Endothelial cell of umbilical vein (primary cell): ENCODE results near the gene GON4L. TPM values are rescaled to one million over a fixed set of nuclear protein-coding genes. Genes with fewer than 3 reads are reported as not detected.

Experiments used
- BruUV-seq: library from RNA; stranded (reverse); fragments of 400-500 nt; replicated peaks from 2 replicates; lab custom pipeline; 2021; lab: Mats Ljungman, UMichigan
- CTCF ChIA-PET: fragments of 300-600, 350-600 bp; sonication (Branson Sonifier 250); formaldehyde crosslinking; loops from one replicate; lab custom pipeline; 2021; ENCODE audit warnings: antibody characterized with exemption, inconsistent platforms; lab: Charles Lee
- POLR2A ChIA-PET: fragments of 300-600, 350-600 bp; sonication (Branson Sonifier 250); formaldehyde crosslinking; loops from one replicate; lab custom pipeline; 2021; ENCODE audit warnings: antibody characterized with exemption, inconsistent platforms; lab: Charles Lee
- DNase-seq: peaks from one replicate; pipeline ENCODE4 v3.0.0-alpha.2; 2011; ENCODE audit warnings: low read depth, low spot score
- FAIRE-seq: peaks from 2 replicates; lab custom pipeline; 2011; peaks lifted over from hg19 to GRCh38; lab: Jason Lieb, UNC
- H2AFZ ChIP-seq: 2 replicates; pipeline ENCODE4 v1.6.0; 2012; ENCODE audit warnings: low read depth, low read length, control low read depth, inconsistent platforms
- H3K27ac ChIP-seq: 2 replicates; pipeline ENCODE4 v1.5.1; 2011; ENCODE audit warnings: low read depth, mild to moderate bottlenecking, control low read depth, low read length, moderate library complexity; ENCODE audit not compliant: insufficient read depth
- H3K27me3 ChIP-seq, 2 experiments: 2 replicates each; pipeline versions ENCODE4 v1.6.0 to v1.6.1; 2011; ENCODE audit warnings: low read length in 2 of 2, mixed read lengths in 1 of 2; ENCODE audit not compliant: control insufficient read depth in 2 of 2, insufficient read depth in 2 of 2
- H3K36me3 ChIP-seq, 2 experiments: 2 replicates in 1 of 2; 3 replicates in 1 of 2; pipeline ENCODE4 v1.5.1; 2011; ENCODE audit warnings: low read length in 2 of 2, mild to moderate bottlenecking in 1 of 2, moderate library complexity in 1 of 2; ENCODE audit not compliant: control insufficient read depth in 2 of 2, insufficient read depth in 2 of 2; ENCODE audit errors: extremely low read depth in 1 of 2
- H3K4me1 ChIP-seq: 3 replicates; pipeline ENCODE4 v1.5.1; 2011; ENCODE audit warnings: mild to moderate bottlenecking, low read length; ENCODE audit not compliant: control insufficient read depth, insufficient read depth; ENCODE audit errors: extremely low read depth
- H3K4me2 ChIP-seq: 2 replicates; pipeline ENCODE4 v1.6.1; 2011; ENCODE audit warnings: low read length, control low read depth, mixed read lengths; ENCODE audit not compliant: insufficient read depth
- H3K4me3 ChIP-seq, 3 experiments: fragments of 200-600 bp in 1 of 3; sonication (generic), shearing (Covaris generic) in 1 of 3; replicated peaks in 1 of 3; 2 replicates each; pipeline ENCODE4 v1.5.1; 2011 to 2016; ENCODE audit warnings: control low read depth in 3 of 3, low read length in 3 of 3, mild to moderate bottlenecking in 2 of 3, inconsistent platforms in 1 of 3, low read depth in 1 of 3, moderate library complexity in 1 of 3; ENCODE audit not compliant: insufficient read depth in 1 of 3
- H3K79me2 ChIP-seq: 2 replicates; pipeline ENCODE4 v1.6.0; 2012; ENCODE audit warnings: low read length, inconsistent platforms; ENCODE audit not compliant: control insufficient read depth, insufficient read depth
- H3K9ac ChIP-seq: replicated peaks from 2 replicates; pipeline ENCODE3; 2011; ENCODE audit warnings: low read length, control low read depth; ENCODE audit not compliant: insufficient read depth; ENCODE audit errors: extremely low read depth
- H3K9me1 ChIP-seq: replicated peaks from 3 replicates; pipeline ENCODE4 v1.6.0; 2011; ENCODE audit warnings: mild to moderate bottlenecking, low read length; ENCODE audit not compliant: control insufficient read depth, insufficient read depth; ENCODE audit errors: extremely low read depth
- H3K9me3 ChIP-seq: replicated peaks from 2 replicates; pipeline ENCODE4 v1.5.1; 2012; ENCODE audit warnings: low read length, inconsistent platforms; ENCODE audit not compliant: control insufficient read depth, insufficient read depth
- H4K20me1 ChIP-seq: replicated peaks from 2 replicates; pipeline ENCODE3; 2011; ENCODE audit warnings: mild to moderate bottlenecking, low read length; ENCODE audit not compliant: control insufficient read depth, insufficient read depth; ENCODE audit errors: extremely low read depth
- CTCF ChIP-seq, 2 donors: IDR thresholded peaks; 1 replicate in 1 of 2; 2 replicates in 1 of 2; pipeline ENCODE4 v1.5.1; 2011; ENCODE audit warnings: low read length in 2 of 2, mild to moderate bottlenecking in 2 of 2, moderate library complexity in 2 of 2, control low read depth in 1 of 2, inconsistent platforms in 1 of 2, low read depth in 1 of 2; ENCODE audit not compliant: insufficient read depth in 1 of 2; ENCODE audit errors: extremely low read depth in 1 of 2
- EZH2 ChIP-seq: IDR thresholded peaks from 2 replicates; pipeline ENCODE4 v1.6.1; 2012; ENCODE audit warnings: borderline replicate concordance, low read depth, mild to moderate bottlenecking, moderate library complexity, low read length, inconsistent platforms; ENCODE audit not compliant: severe bottlenecking
- FOS ChIP-seq: IDR thresholded peaks from 2 replicates; pipeline ENCODE4 v1.6.1; 2011; ENCODE audit warnings: mild to moderate bottlenecking, low read length, moderate library complexity, borderline replicate concordance; ENCODE audit not compliant: insufficient read depth
- GATA2 ChIP-seq: IDR thresholded peaks from 2 replicates; pipeline ENCODE4 v1.7.0; 2011; ENCODE audit warnings: low read depth, mild to moderate bottlenecking, moderate library complexity, mixed read lengths, low read length; ENCODE audit not compliant: insufficient read length, insufficient read depth
- JUN ChIP-seq: IDR thresholded peaks from 2 replicates; pipeline ENCODE4 v1.6.1; 2011; ENCODE audit warnings: borderline replicate concordance, low read depth; ENCODE audit not compliant: insufficient read length, insufficient read depth
- MYC ChIP-seq: IDR thresholded peaks from one replicate; pipeline ENCODE4 v1.6.1; 2011; ENCODE audit warnings: mild to moderate bottlenecking, low read depth, low read length
- POLR2A ChIP-seq: IDR thresholded peaks from 2 replicates; pipeline ENCODE4 v1.6.1; 2012; ENCODE audit warnings: low read depth, mild to moderate bottlenecking, control low read depth, low read length
- POLR2AphosphoS5 ChIP-seq: IDR thresholded peaks from 2 replicates; pipeline ENCODE4 v1.6.1; 2012; ENCODE audit warnings: low read depth, mild to moderate bottlenecking, control low read depth, low read length, moderate library complexity; ENCODE audit not compliant: insufficient read depth
- dilution Hi-C: fragments of 300-500 bp; cut with MboI; formaldehyde crosslinking; loops from one replicate; pipeline ENCODE4 v1.15.0; 2019; ENCODE audit warnings: low sequenced_read_pairs; ENCODE audit not compliant: extremely low pct_ligation_motif_present
- intact Hi-C: fragments of 100-400 bp; cut with micrococcal nuclease; formaldehyde crosslinking; loops from one replicate; pipeline ENCODE4 v1.10.0; 2022
- polyA plus RNA-seq, 4 experiments: library from polyadenylated mRNA; depleted of rRNA in 3 of 4; stranded (reverse) in 3 of 4; unstranded in 1 of 4; fragments of >200 nt; gene quantifications; 2 replicates each; pipeline versions ENCODE4 v1.2.1 to v1.2.3, GENCODE V29; 2011 to 2012; ENCODE audit warnings: missing spikeins in 1 of 4
- total RNA-seq: library from RNA; stranded (reverse); gene quantifications from 2 replicates; pipeline ENCODE4 v1.2.3, GENCODE V29; 2021
- TF ChIP-seq, protein P1 (sequence below): IDR thresholded peaks from 2 replicates; pipeline ENCODE4 v1.6.1; 2011; ENCODE audit not compliant: insufficient read depth, insufficient read length

GON4L gene
- total and polyA plus RNA-seq, 2 donors (not counting 3 experiments of a cell fraction or from before 2014, with no cell fraction given) = 30.5 to 58.7 TPM

- ChIA-PET CTCF (interaction anchor here (0.9 to 1.4 kb wide), 3 partner anchors 9 to 24 kb away, joined by 3 to 4 read pairs (median 3); no protein-coding TSS in a partner anchor), POLR2A (interaction anchor here (0.5 kb wide), 1 partner anchor 220 kb away, joined by 5 read pairs; no protein-coding TSS in a partner anchor)
- peaks cover 6 to 10% of the 10 kb centered on the region in 2 experiments for H3K36me3 ChIP-seq
- no peak overlapping the region for H3K4me2 ChIP-seq
- dilution Hi-C loops = no loop called here
- no peaks in the 10 kb centered on the region for H3K79me2 ChIP-seq
- FAIRE-seq (no peak), DNase-seq (no peak)
- no peak overlapping the region for H3K4me3 ChIP-seq
- H3K27me3 ChIP-seq = no peaks in the 10 kb centered on the region
- intact Hi-C loops = no loop called here
- H3K27ac ChIP-seq = no peak overlapping the region
- H3K4me1 ChIP-seq = no peaks in the 10 kb centered on the region
- no TSS peak for BruUV-seq
- TF ChIP-seq POLR2AphosphoS5 (no peak), GATA2 (no peak), MYC (no peak), JUN (no peak), FOS (no peak), POLR2A (no peak), EZH2 (no peak), CTCF (IDR thresholded peaks at IDR 0.05; ENCODE audit: extremely low read depth in 1 of 2, insufficient read depth in 1 of 2, low read depth in 1 of 2, low read length in 2 of 2) (no peak)
- TF ChIP-seq, protein P1, sequence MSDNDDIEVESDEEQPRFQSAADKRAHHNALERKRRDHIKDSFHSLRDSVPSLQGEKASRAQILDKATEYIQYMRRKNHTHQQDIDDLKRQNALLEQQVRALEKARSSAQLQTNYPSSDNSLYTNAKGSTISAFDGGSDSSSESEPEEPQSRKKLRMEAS = no peak
- H3K9ac ChIP-seq = no peak overlapping the region
- H3K9me3 ChIP-seq = no peaks in the 10 kb centered on the region
- no peaks in the 10 kb centered on the region for H3K9me1 ChIP-seq
- no peaks in the 10 kb centered on the region for H4K20me1 ChIP-seq
- no peak overlapping the region for H2AFZ ChIP-seq
Measured at GRCh38 chr1:155794605-155795245, 62.3 kb downstream of the GON4L start.
